Effector memory CD4-positive, alpha-beta T cell (primary cell): ENCODE data around the gene OR2T29.
"Not testable (repeated sequence)": the region's sequence is repeated elsewhere in the genome, so short reads cannot be mapped to it uniquely, and the experiment has no call there.

Experiments used
- DNase-seq, 3 donors: peaks; one replicate each; pipeline ENCODE4 v3.0.0-alpha.2; 2020
- H3K27ac ChIP-seq: 2 replicates; pipeline ENCODE4 v1.7.0; 2013; ENCODE audit warnings: mild to moderate bottlenecking, low read length, moderate library complexity; ENCODE audit not compliant: insufficient read depth, poor library complexity, severe bottlenecking
- H3K27me3 ChIP-seq: replicated peaks from 2 replicates; pipeline ENCODE4 v1.7.0; 2013; ENCODE audit warnings: mild to moderate bottlenecking, low read length; ENCODE audit not compliant: insufficient read depth, control insufficient read depth, poor library complexity, severe bottlenecking
- H3K36me3 ChIP-seq: 2 replicates; pipeline ENCODE4 v1.7.0; 2013; ENCODE audit warnings: mild to moderate bottlenecking, low read length, moderate library complexity; ENCODE audit not compliant: control insufficient read depth, insufficient read depth
- H3K4me1 ChIP-seq: 2 replicates; pipeline ENCODE4 v1.7.0; 2013; ENCODE audit warnings: low read length, mild to moderate bottlenecking; ENCODE audit not compliant: control insufficient read depth, insufficient read depth, poor library complexity, severe bottlenecking
- H3K4me3 ChIP-seq: 2 replicates; pipeline ENCODE4 v1.7.0; 2013; ENCODE audit warnings: low read length, low read depth, mild to moderate bottlenecking; ENCODE audit not compliant: insufficient read depth, poor library complexity, severe bottlenecking
- H3K9me3 ChIP-seq: 2 replicates; pipeline ENCODE4 v1.7.0; 2013; ENCODE audit warnings: mild to moderate bottlenecking, low read length, moderate library complexity; ENCODE audit not compliant: control insufficient read depth
- total RNA-seq, 3 donors: gene quantifications; one replicate each; lab custom pipeline; 2026; lab: John Stamatoyannopoulos, UW

Gene OR2T29, protein sequence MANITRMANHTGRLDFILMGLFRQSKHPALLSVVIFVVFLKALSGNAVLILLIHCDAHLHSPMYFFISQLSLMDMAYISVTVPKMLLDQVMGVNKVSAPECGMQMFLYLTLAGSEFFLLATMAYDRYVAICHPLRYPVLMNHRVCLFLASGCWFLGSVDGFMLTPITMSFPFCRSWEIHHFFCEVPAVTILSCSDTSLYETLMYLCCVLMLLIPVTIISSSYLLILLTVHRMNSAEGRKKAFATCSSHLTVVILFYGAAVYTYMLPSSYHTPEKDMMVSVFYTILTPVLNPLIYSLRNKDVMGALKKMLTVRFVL
- 0 reads per million in 3 donors for total RNA-seq

DNA sequence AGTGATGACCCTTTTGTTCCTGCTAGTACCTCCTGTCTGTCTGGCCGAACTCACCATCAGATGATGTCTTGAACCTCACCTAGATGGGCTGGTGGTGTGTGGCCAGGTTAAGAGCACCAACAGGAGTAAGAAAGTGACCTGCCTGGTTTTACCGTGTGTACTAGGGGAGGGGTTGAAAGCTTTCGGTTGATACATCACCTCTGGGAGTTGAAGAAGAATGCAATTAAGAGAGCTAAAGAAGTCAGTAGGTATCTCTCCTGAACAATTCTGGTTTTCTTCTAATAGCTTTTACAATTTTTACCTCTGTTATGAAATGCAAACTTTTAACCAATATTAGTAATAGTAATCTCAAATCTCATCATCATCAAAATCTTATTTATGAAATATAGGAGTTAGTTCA is at the start of gene OR2T29:
TSS of gene OR2T29 (minus strand) at position 101 of the 400 bp plus-strand sequence. CDS start 3,281 bp downstream, outside the sequence.
- H3K4me3 ChIP-seq, H3K4me1 ChIP-seq, H3K36me3 ChIP-seq, H3K27ac ChIP-seq, DNase-seq, H3K9me3 ChIP-seq, H3K27me3 ChIP-seq: not testable (repeated sequence)

DNA sequence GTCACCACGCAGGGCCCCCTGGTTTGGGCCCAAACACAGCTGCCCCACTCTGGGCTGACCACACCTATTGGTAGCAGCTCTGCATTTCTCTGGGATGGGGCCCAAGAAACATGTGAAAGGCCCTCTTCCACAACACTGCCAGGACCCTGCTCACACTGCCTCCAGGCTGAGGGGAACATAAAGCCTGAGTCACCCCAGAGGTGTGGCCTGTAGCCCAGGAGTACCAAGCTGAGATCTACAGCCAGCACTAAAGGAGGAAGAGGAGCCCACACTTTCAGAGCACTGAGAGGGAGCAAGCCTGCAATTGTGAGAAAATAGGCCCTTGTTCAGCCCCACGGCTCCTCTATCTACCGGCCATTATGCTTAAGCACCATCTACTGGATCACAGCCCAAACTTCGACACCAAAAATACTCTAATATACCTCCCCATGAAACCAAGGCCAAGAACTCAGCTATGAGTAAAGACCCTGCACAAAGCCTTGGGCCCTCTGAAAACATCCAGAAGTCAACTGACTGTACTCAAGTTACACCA is 49.4 kb upstream of the OR2T29 start:
- Histone ChIP-seq H3K27me3 (no peaks in the 10 kb centered on the region), H3K36me3 (no peaks in the 10 kb centered on the region), H3K4me1 (no peaks in the 10 kb centered on the region), H3K9me3 (no peaks in the 10 kb centered on the region), H3K27ac (no peak overlapping the region), H3K4me3 (no peak overlapping the region)
- DNase-seq = no peak

DNA sequence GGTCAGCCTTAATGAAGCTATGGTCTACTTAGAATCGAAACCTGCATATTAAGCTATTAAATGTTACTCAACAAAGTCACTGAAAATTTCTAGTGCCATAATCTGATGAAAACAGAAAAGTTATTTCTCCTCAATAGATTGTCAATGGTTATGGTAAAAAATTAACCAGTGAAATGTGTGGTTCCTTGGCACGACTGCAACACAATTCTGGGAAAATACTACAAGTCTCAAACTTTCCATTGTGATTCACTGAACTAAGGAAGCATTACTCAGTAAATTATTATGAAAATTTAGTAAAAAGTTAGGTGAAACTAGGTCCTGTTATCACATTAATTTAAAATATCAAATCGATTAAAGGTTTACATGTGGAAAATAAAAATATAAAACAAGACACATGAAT is 47.7 kb upstream of the OR2T29 start:
- H3K27me3 ChIP-seq = no peaks in the 10 kb centered on the region
- DNase-seq = no peak
- no peak overlapping the region for H3K4me3 ChIP-seq
- no peaks in the 10 kb centered on the region for H3K36me3 ChIP-seq
- no peaks in the 10 kb centered on the region for H3K4me1 ChIP-seq
- H3K9me3 ChIP-seq = no peaks in the 10 kb centered on the region
- H3K27ac ChIP-seq = no peak overlapping the region

DNA sequence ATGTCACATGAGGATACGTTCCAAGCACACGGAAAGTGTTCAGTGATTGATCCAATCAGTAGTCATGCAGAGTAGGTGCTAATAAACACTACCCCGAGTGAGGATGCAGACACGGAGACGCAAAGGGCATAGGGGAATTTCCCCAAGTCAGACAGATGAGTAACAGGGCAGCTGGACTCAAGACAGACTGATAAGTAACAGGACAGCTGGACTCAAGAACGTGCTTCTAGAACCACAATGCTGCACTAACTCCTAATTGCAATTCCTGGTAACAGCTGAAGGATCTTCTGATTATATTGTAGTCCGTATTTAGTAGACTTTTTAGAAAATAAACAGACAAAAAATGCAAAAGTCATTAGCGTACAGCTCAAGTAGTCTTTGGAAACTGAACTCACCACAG is 36.8 kb upstream of the OR2T29 start:
- Histone ChIP-seq H3K9me3 (no peaks in the 10 kb centered on the region), H3K27ac (no peak overlapping the region), H3K4me1 (no peaks in the 10 kb centered on the region), H3K27me3 (no peaks in the 10 kb centered on the region), H3K36me3 (no peaks in the 10 kb centered on the region), H3K4me3 (no peak overlapping the region)
- DNase-seq = no peak

DNA sequence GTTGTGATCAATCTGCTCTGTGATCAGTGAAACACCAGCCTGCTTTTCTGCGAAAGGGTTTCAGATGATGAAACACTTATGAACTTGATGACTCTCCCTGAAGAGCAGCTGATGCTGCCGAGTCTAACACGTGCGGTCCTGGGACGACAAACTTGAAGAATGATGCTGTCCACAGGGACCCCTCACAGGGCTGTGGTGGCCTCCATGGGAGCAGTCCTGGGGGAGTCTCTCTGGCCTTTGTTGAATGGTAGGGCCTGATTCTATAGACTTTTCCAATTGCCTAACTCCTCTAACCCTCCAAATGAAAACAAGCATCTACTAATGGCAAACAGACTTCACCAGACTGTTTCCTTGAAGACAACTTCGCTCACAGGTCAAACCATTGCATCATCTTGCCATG is 35.0 kb upstream of the OR2T29 start, which contains the start of gene OR2T10:
TSS of gene OR2T10 (minus strand) at position 112 of the 400 bp plus-strand sequence. CDS start 3,932 bp downstream, outside the sequence.
- Histone ChIP-seq H3K4me1 (no peaks in the 10 kb centered on the region), H3K36me3 (no peaks in the 10 kb centered on the region), H3K9me3 (no peaks in the 10 kb centered on the region), H3K4me3 (no peak within 1 kb of the TSS), H3K27ac (no peak within 1 kb of the TSS), H3K27me3 (no peaks in the 10 kb centered on the region)
- DNase-seq = no peak

DNA sequence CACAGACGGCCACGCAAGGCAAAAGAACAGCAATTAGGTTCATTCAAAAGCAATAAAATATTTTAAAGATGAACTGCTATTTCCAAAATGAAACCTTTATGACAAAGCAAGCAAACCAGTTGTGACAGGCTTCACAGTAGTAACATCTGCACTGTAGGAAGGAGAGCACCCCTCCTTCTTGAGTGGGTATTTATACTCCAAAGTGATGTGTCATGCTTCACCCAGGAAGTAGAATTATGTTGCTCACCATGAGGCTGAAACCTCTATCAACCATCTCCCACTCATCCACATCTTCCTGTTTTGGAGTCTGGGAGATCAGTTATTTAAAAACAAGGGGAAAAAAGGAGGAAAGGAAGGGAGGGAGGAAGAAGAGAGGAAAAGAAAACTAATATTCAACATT is 34.0 kb upstream of the OR2T29 start:
- Histone ChIP-seq H3K4me3 (no peak overlapping the region), H3K27me3 (no peaks in the 10 kb centered on the region), H3K27ac (no peak overlapping the region), H3K9me3 (no peaks in the 10 kb centered on the region), H3K36me3 (no peaks in the 10 kb centered on the region), H3K4me1 (no peaks in the 10 kb centered on the region)
- no peak for DNase-seq

DNA sequence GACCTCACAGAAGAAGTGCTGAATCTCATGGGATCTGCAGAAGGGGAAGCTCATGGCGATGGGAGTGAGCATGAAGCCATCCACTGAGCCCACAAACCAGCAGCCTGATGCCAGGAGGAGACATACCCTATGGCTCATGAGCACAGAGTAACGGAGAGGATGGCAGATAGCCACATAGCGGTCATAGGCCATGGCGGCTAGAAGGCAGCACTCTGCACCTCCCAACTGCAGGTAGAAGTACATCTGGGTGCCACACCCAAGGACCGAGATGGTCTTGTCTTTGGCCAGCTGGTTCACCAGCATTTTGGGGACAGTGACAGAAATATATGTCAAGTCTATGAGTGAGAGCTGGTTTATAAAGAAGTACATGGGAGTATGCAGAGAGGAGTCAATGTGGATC is 30.7 kb upstream of the OR2T29 start:
- Histone ChIP-seq H3K4me3 (no peak overlapping the region), H3K27me3 (no peaks in the 10 kb centered on the region), H3K27ac (no peak overlapping the region), H3K36me3 (no peaks in the 10 kb centered on the region), H3K9me3 (no peaks in the 10 kb centered on the region), H3K4me1 (no peaks in the 10 kb centered on the region)
- no peak for DNase-seq

DNA sequence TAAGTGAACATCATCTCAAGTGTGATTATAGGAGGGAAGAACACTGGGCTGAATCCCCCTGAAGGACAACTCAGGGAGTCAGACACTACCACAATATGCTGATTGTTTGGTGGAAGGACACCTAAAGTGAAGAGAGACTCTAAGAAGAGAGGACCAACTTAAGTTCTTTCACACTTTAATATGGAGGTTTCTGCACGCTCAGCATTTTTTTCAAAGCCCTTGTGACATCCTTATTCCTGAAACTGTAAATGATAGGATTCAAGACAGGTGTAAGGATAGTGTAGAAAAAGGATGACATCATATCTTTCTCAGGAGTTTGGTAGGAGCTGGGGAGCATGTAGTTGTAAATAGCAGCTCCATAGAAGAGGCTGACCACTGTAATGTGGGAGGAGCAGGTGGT is 30.1 kb upstream of the OR2T29 start:
- H3K27ac ChIP-seq = no peak overlapping the region
- no peak overlapping the region for H3K4me3 ChIP-seq
- DNase-seq = no peak

DNA sequence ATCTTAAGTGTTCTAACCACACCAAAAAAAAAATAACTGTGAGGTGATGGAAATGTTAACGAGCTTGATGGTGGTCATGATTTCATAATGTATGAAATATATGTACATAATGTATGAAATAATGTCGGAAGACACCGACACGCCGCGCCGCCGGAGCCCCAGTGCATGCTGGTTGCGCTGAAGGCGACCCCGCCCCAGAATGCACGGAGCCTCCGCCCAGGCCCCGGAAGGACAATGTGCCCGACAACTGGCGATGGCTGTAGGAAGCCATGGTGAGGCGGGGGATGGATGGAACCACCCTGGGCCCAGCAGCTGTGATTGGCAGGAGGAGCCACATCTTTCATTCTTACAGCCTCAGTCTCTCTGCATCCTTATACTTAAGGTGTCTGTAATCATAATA is 27.5 kb upstream of the OR2T29 start:
- Histone ChIP-seq H3K9me3 (no peaks in the 10 kb centered on the region), H3K27ac (no peak overlapping the region), H3K4me3 (no peak overlapping the region), H3K27me3 (no peaks in the 10 kb centered on the region), H3K4me1 (no peaks in the 10 kb centered on the region), H3K36me3 (no peaks in the 10 kb centered on the region)
- no peak for DNase-seq

More for the DNA sequence above, 30.1 kb upstream of the OR2T29 start:
- Histone ChIP-seq H3K4me1 (no peaks in the 10 kb centered on the region), H3K27me3 (no peaks in the 10 kb centered on the region), H3K36me3 (no peaks in the 10 kb centered on the region), H3K9me3 (no peaks in the 10 kb centered on the region)

DNA sequence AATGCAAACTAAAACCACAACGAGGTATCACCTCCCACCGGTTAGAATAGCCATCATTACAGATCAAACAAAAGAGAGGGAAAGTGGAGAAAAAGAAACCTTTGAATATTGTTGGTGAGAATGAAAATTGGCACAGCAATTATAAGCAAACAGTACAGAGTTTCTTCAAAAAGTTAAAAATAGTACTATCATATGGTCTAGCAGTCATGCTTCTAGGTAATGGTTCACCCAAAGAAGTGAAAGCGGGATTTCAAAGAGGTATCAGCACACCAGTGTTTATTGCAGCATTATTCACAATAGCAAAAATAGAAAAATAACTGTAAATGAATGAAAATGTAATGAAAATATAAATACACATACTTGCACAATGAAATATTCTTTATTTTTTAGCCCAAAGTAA is 26.8 kb upstream of the OR2T29 start:
- Histone ChIP-seq H3K36me3 (no peaks in the 10 kb centered on the region), H3K27ac (no peak overlapping the region), H3K9me3 (no peaks in the 10 kb centered on the region), H3K4me3 (no peak overlapping the region), H3K27me3 (no peaks in the 10 kb centered on the region), H3K4me1 (no peaks in the 10 kb centered on the region)
- no peak for DNase-seq
